RWPE2 (cell line): Measurements from ENCODE around the gene FES.

ENCODE experiments used
- ATAC-seq: fragments of 200-7000 bp; cut with Tn5 transposase; 3 replicates; pipeline ENCODE4 v1.9.1; 2021; ENCODE audit warnings: low read depth
- DNase-seq: peaks from one replicate; pipeline ENCODE4 v3.0.0-alpha.2; 2020; ENCODE audit warnings: low spot score
- H3K27ac ChIP-seq: fragments of 450-650 bp; 2 replicates; pipeline ENCODE4 v1.5.1; 2017; ENCODE audit warnings: mild to moderate bottlenecking; ENCODE audit not compliant: poor library complexity, severe bottlenecking
- H3K27me3 ChIP-seq: fragments of 250-450 bp; sonication (Bioruptor Pico); 2 replicates; pipeline ENCODE4 v1.5.1; 2021; ENCODE audit warnings: mild to moderate bottlenecking, moderate library complexity; ENCODE audit not compliant: insufficient read depth, poor library complexity, severe bottlenecking
- H3K36me3 ChIP-seq: fragments of 250-450 bp; sonication (Bioruptor Pico); 2 replicates; pipeline ENCODE4 v1.5.1; 2020; ENCODE audit warnings: low read depth, mild to moderate bottlenecking, moderate library complexity
- H3K4me1 ChIP-seq: fragments of 250-450 bp; sonication (Bioruptor Pico); 2 replicates; pipeline ENCODE4 v1.5.1; 2021; ENCODE audit warnings: mild to moderate bottlenecking, moderate library complexity; ENCODE audit not compliant: insufficient read depth, poor library complexity, severe bottlenecking
- H3K4me3 ChIP-seq: fragments of 250-450 bp; sonication (Bioruptor Pico); 2 replicates; pipeline ENCODE4 v1.5.1; 2021; ENCODE audit warnings: mild to moderate bottlenecking, moderate library complexity; ENCODE audit not compliant: severe bottlenecking
- H3K9me3 ChIP-seq: fragments of 250-450 bp; sonication (Bioruptor Pico); 2 replicates; pipeline ENCODE4 v1.5.1; 2021; ENCODE audit warnings: mild to moderate bottlenecking, moderate library complexity; ENCODE audit not compliant: severe bottlenecking
- TF ChIP-seq, protein P1 (sequence below): fragments of 450-650 bp; IDR thresholded peaks from one replicate; pipeline ENCODE4 v1.5.1; 2017; ENCODE audit warnings: mild to moderate bottlenecking, moderate library complexity; ENCODE audit not compliant: poor library complexity, severe bottlenecking

Gene FES

DNA sequence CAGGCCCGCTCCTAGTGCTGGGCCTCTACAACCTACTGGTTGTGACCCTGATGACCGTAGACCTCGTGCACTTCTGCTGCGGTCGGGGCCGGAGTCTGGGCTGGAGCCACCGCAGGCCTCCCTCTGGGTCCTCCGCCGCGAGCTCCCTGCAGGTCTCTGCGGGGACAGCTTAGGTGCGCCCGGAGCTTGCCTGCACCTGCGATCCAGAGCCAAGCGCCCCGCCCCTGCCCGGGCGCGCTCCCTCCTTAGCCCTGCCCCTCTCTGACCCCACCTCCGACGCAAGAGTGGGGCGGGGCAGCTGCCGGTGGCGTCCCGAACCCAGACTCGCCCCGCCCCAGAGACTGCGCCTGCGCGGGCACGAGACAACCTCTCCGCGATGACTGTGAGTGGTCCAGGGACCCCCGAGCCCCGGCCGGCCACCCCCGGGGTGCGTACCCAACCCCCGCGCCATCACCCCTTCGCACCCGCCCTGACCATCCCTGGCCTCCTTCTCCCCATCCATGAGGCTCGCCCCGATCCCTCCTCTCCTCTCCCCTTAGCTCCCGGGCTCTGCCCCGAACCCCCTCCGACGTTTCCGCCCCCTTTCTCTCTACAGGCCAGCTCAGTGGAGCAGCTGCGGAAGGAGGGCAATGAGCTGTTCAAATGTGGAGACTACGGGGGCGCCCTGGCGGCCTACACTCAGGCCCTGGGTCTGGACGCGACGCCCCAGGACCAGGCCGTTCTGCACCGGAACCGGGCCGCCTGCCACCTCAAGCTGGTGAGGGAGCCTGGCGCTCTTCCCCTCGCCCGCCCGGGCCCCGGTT, 50.8 kb downstream of the FES start, which contains the start of gene UNC45A:
UNC45A (plus strand) TSS at position 337 of the 803 bp plus-strand sequence; CDS start at position 377, 40 bp downstream.
- Histone ChIP-seq H3K27me3 (no peaks in the 10 kb centered on the region), H3K9me3 (no peaks in the 10 kb centered on the region), H3K4me1 (peaks cover 10% of the 10 kb centered on the region), H3K27ac (peak within 1 kb of the TSS; percentile 23), H3K4me3 (peak within 1 kb of the TSS; percentile 79), H3K36me3 (peaks cover 42% of the 10 kb centered on the region)
- TF ChIP-seq, protein P1, sequence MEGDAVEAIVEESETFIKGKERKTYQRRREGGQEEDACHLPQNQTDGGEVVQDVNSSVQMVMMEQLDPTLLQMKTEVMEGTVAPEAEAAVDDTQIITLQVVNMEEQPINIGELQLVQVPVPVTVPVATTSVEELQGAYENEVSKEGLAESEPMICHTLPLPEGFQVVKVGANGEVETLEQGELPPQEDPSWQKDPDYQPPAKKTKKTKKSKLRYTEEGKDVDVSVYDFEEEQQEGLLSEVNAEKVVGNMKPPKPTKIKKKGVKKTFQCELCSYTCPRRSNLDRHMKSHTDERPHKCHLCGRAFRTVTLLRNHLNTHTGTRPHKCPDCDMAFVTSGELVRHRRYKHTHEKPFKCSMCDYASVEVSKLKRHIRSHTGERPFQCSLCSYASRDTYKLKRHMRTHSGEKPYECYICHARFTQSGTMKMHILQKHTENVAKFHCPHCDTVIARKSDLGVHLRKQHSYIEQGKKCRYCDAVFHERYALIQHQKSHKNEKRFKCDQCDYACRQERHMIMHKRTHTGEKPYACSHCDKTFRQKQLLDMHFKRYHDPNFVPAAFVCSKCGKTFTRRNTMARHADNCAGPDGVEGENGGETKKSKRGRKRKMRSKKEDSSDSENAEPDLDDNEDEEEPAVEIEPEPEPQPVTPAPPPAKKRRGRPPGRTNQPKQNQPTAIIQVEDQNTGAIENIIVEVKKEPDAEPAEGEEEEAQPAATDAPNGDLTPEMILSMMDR, result no peak
- ATAC-seq, result peak; percentile 74
- DNase-seq, result peak; percentile 98

DNA sequence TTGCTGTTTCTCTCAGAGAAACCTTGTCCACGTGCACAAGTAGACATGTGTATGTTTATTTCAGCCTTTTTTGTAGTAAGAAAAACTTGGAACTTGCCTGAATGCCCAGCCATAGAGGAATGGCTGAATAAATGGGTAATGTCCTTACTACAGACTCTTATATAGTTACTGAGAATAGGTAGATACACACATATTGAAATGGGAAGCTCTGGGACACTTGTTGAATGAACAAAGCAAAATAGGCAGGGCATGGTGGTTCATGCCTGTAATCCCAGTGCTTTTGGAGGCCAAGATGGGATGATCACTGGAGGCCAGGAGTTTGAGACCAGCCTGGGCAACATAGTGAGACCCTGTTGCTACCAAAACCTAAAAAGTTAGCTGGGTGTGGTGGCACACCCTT, 52.5 kb downstream of the FES start:
- no peak for DNase-seq
- TF ChIP-seq, protein P1, result no peak
- no peak overlapping the region for H3K4me3 ChIP-seq
- H3K4me1 ChIP-seq, result no peaks in the 10 kb centered on the region
- no peaks in the 10 kb centered on the region for H3K9me3 ChIP-seq
- ATAC-seq, result no peak
- peaks cover 57% of the 10 kb centered on the region for H3K36me3 ChIP-seq
- H3K27ac ChIP-seq, result no peak overlapping the region
- no peaks in the 10 kb centered on the region for H3K27me3 ChIP-seq

GRCh38 chr15:90938261-90938660, 54.0 kb downstream of the FES start:
- Histone ChIP-seq H3K4me3 (no peak overlapping the region), H3K36me3 (peaks cover 70% of the 10 kb centered on the region), H3K27me3 (no peaks in the 10 kb centered on the region), H3K27ac (no peak overlapping the region), H3K9me3 (no peaks in the 10 kb centered on the region), H3K4me1 (no peaks in the 10 kb centered on the region)
- ATAC-seq (no peak), DNase-seq (no peak)
- TF ChIP-seq, protein P1, result no peak

- Histone ChIP-seq H3K36me3 (peaks cover 84% of the 10 kb centered on the region), H3K9me3 (no peaks in the 10 kb centered on the region), H3K27me3 (no peaks in the 10 kb centered on the region), H3K4me3 (no peak overlapping the region), H3K27ac (no peak overlapping the region), H3K4me1 (no peaks in the 10 kb centered on the region)
- ATAC-seq, result no peak
- TF ChIP-seq, protein P1, result no peak
- no peak for DNase-seq
Measured at GRCh38 chr15:90939756-90940155, 55.5 kb downstream of the FES start.

- H3K4me1 ChIP-seq, result no peaks in the 10 kb centered on the region
- no peaks in the 10 kb centered on the region for H3K9me3 ChIP-seq
- H3K27ac ChIP-seq, result no peak overlapping the region
- no peak overlapping the region for H3K4me3 ChIP-seq
- TF ChIP-seq, protein P1, result no peak
- no peak for ATAC-seq
- peaks cover 96% of the 10 kb centered on the region for H3K36me3 ChIP-seq
- no peaks in the 10 kb centered on the region for H3K27me3 ChIP-seq
- no peak for DNase-seq
Measured at GRCh38 chr15:90941038-90941437, 56.7 kb downstream of the FES start.
